ES-I3 (cell line): Measurements from ENCODE around the gene RGS8.

Experiments
- H3K36me3 ChIP-seq: 2 replicates; pipeline ENCODE4 v1.6.1; 2013; ENCODE audit warnings: mild to moderate bottlenecking, low read length, control low read depth, moderate library complexity; ENCODE audit not compliant: insufficient read depth
- H3K4me1 ChIP-seq: 2 replicates; pipeline ENCODE4 v1.6.1; 2013; ENCODE audit warnings: mild to moderate bottlenecking, control low read depth, low read length; ENCODE audit not compliant: insufficient read depth
- H3K9ac ChIP-seq: 2 replicates; pipeline ENCODE4 v1.6.1; 2013; ENCODE audit warnings: low read depth, mild to moderate bottlenecking, low read length, moderate library complexity
- H3K9me3 ChIP-seq: 2 replicates; pipeline ENCODE4 v1.6.1; 2013; ENCODE audit warnings: mild to moderate bottlenecking, low read length, moderate library complexity; ENCODE audit not compliant: control insufficient read depth, insufficient read depth

The RGS8 gene

GRCh38 chr1:182651339-182651724 lies 33.1 kb downstream of the RGS8 start:
- Histone ChIP-seq H3K9me3 (no peaks in the 10 kb centered on the region), H3K9ac (no peak overlapping the region), H3K4me1 (no peaks in the 10 kb centered on the region), H3K36me3 (no peaks in the 10 kb centered on the region)

GRCh38 chr1:182650678-182651338 lies 33.6 kb downstream of the RGS8 start:
- Histone ChIP-seq H3K9me3 (no peaks in the 10 kb centered on the region), H3K36me3 (no peaks in the 10 kb centered on the region), H3K4me1 (no peaks in the 10 kb centered on the region), H3K9ac (no peak overlapping the region)

GRCh38 chr1:182649041-182649440 lies 35.3 kb downstream of the RGS8 start:
- H3K36me3 ChIP-seq, result no peaks in the 10 kb centered on the region
- no peaks in the 10 kb centered on the region for H3K9me3 ChIP-seq
- H3K9ac ChIP-seq, result no peak overlapping the region
- H3K4me1 ChIP-seq, result no peaks in the 10 kb centered on the region

GRCh38 chr1:182646739-182647138 lies 37.6 kb downstream of the RGS8 start:
- no peak overlapping the region for H3K9ac ChIP-seq
- no peaks in the 10 kb centered on the region for H3K36me3 ChIP-seq
- no peaks in the 10 kb centered on the region for H3K4me1 ChIP-seq
- H3K9me3 ChIP-seq, result no peaks in the 10 kb centered on the region

- Histone ChIP-seq H3K4me1 (no peaks in the 10 kb centered on the region), H3K9ac (no peak overlapping the region), H3K36me3 (no peaks in the 10 kb centered on the region), H3K9me3 (no peaks in the 10 kb centered on the region)
These were observed 39.5 kb downstream of the RGS8 start for GRCh38 chr1:182644886-182645285.

- Histone ChIP-seq H3K9me3 (no peaks in the 10 kb centered on the region), H3K4me1 (no peaks in the 10 kb centered on the region), H3K36me3 (no peaks in the 10 kb centered on the region), H3K9ac (no peak overlapping the region)
These were observed 40.7 kb downstream of the RGS8 start for GRCh38 chr1:182643699-182644098.

- H3K9me3 ChIP-seq, result no peaks in the 10 kb centered on the region
- H3K9ac ChIP-seq, result no peak overlapping the region
These were observed 41.9 kb downstream of the RGS8 start for GRCh38 chr1:182642461-182642860.

GRCh38 chr1:182641561-182641960 lies 42.8 kb downstream of the RGS8 start:
- Histone ChIP-seq H3K9ac (no peak overlapping the region), H3K9me3 (no peaks in the 10 kb centered on the region), H3K4me1 (no peaks in the 10 kb centered on the region), H3K36me3 (no peaks in the 10 kb centered on the region)

More at GRCh38 chr1:182642461-182642860, 41.9 kb downstream of the RGS8 start:
- no peaks in the 10 kb centered on the region for H3K4me1 ChIP-seq
- H3K36me3 ChIP-seq, result no peaks in the 10 kb centered on the region

- no peaks in the 10 kb centered on the region for H3K36me3 ChIP-seq
- H3K9me3 ChIP-seq, result no peaks in the 10 kb centered on the region
- H3K9ac ChIP-seq, result no peak overlapping the region
- H3K4me1 ChIP-seq, result peaks cover under 1% of the 10 kb centered on the region; the same call in 1 of the 2 replicates
These were observed 45.1 kb downstream of the RGS8 start for GRCh38 chr1:182639330-182639729.

GRCh38 chr1:182637769-182638168 lies 46.6 kb downstream of the RGS8 start:
- Histone ChIP-seq H3K4me1 (peaks cover 7% of the 10 kb centered on the region; the same call in 1 of the 2 replicates), H3K9me3 (no peaks in the 10 kb centered on the region), H3K9ac (no peak overlapping the region), H3K36me3 (no peaks in the 10 kb centered on the region)

- Histone ChIP-seq H3K9me3 (no peaks in the 10 kb centered on the region), H3K4me1 (peaks cover 12% of the 10 kb centered on the region), H3K9ac (no peak overlapping the region), H3K36me3 (no peaks in the 10 kb centered on the region)
These were observed 48.5 kb downstream of the RGS8 start for GRCh38 chr1:182635871-182636270.
